Liver (tissue), 3 donors: ENCODE measurements around the gene THAP8.

Source experiments
- GABPA ChIP-seq, 2 donors: IDR thresholded peaks in 1 of 2; conservative IDR thresholded peaks in 1 of 2; 2 replicates each; pipeline ENCODE4 v1.6.1; 2016; ENCODE audit warnings: antibody characterized with exemption in 2 of 2, mild to moderate bottlenecking in 1 of 2, moderate library complexity in 1 of 2
- TF ChIP-seq, protein P1 (sequence below): fragments of 150-350 bp; IDR thresholded peaks from 2 replicates; pipeline ENCODE4 v1.5.1; 2017; ENCODE audit warnings: improper control_type of control experiment, low read depth, low read length; ENCODE audit not compliant: missing input control
- donor health status: healthy.
- donor health status: healthy.

- TF ChIP-seq, protein P1, sequence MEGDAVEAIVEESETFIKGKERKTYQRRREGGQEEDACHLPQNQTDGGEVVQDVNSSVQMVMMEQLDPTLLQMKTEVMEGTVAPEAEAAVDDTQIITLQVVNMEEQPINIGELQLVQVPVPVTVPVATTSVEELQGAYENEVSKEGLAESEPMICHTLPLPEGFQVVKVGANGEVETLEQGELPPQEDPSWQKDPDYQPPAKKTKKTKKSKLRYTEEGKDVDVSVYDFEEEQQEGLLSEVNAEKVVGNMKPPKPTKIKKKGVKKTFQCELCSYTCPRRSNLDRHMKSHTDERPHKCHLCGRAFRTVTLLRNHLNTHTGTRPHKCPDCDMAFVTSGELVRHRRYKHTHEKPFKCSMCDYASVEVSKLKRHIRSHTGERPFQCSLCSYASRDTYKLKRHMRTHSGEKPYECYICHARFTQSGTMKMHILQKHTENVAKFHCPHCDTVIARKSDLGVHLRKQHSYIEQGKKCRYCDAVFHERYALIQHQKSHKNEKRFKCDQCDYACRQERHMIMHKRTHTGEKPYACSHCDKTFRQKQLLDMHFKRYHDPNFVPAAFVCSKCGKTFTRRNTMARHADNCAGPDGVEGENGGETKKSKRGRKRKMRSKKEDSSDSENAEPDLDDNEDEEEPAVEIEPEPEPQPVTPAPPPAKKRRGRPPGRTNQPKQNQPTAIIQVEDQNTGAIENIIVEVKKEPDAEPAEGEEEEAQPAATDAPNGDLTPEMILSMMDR = no peak
- no peak for TF ChIP-seq GABPA (IDR thresholded peaks at IDR 0.05 in 1 of 2, conservative IDR thresholded peaks at IDR 0.05 in 1 of 2)
Measured at GRCh38 chr19:36059180-36059910, 5.3 kb upstream of the THAP8 start.
